DND-41 (cell line): Measurements from ENCODE around the gene EPHA8.

ENCODE experiments used
- CTCF ChIP-seq: IDR thresholded peaks from 2 replicates; pipeline ENCODE4 v1.5.1; 2012; ENCODE audit warnings: borderline replicate concordance, low read length, moderate library complexity, mild to moderate bottlenecking; ENCODE audit not compliant: poor library complexity, severe bottlenecking; ENCODE audit errors: extremely low read depth
- EZH2 ChIP-seq: IDR thresholded peaks from 3 replicates; pipeline ENCODE4 v1.6.1; 2012; ENCODE audit warnings: borderline replicate concordance, low read depth, mild to moderate bottlenecking, moderate library complexity, low read length, inconsistent platforms; ENCODE audit not compliant: severe bottlenecking

GRCh38 chr1:22652881-22653316, 89.6 kb downstream of the EPHA8 start, which contains the start of gene C1QB:
- TF ChIP-seq CTCF (no peak), EZH2 (no peak)
